GM18499 (cell line): ENCODE results near the gene CKAP5.
"Not testable (repeated sequence)": the region's sequence is repeated elsewhere in the genome, so short reads cannot be mapped to it uniquely, and the experiment has no call there.

Source experiments
- ATAC-seq: cut with Tn5 transposase; IDR thresholded peaks from one replicate; pipeline ENCODE4 v1.9.1; 2021; ENCODE audit warnings: moderate number of reproducible peaks; ENCODE audit not compliant: insufficient read depth, unreplicated experiment

CKAP5 gene

DNA sequence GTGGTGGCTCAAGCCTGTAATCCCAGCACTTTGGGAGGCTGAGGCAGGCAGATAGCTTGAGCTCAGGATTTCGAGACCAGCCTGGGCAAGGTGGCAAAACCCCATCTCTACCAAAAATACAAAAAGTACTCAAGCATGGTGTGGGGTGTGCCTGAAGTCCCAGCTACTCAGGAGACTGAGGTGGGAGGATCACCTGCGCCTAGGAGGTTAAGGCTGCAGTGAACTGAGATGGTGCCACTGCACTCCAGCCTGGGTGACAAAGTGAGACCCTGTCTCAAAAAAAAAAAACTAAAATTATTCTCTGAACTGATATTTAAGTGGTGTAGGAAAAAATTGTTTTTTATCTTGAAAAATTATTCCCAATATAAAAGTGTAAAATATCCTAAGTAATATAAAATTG, 46.4 kb downstream of the CKAP5 start:
- not testable (repeated sequence) for ATAC-seq

DNA sequence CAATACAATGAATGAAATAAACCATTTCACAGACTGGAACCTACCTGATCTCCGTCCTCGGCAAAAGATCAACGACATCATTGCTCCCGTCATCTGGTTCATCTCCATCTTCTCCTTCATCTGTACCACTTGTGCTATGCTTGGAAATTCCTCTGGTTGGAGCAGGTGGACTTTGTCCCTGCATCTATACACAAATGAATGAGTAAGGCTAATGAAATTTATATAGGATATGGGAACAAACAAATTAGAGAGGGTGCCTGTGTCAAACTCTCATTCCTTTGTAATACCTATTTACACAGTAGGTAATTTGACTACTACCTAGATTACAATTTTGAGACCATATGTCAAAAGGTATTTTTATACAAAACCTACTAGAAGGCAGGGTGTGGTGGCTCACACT, 67.7 kb downstream of the CKAP5 start:
- ATAC-seq = no peak

DNA sequence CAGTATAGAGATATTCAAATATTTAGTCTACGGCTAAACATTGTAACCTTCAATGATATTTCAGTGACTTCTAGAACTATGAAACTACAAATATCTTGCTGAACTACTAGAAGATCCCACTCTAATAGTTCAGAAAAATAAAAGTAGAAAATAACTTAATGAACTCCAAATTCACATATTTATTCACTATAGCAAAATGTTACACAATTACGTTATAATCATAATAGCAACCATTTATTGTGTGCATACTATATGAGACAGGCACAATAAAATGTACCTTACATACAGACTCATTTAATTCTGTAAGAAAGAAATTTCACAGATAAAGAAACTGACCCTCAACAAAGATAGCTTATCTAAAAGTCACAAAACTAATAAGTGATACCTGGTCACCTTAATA, 69.2 kb downstream of the CKAP5 start:
- no peak for ATAC-seq

- ATAC-seq = no peak
These were observed 76.4 kb downstream of the CKAP5 start for GRCh38 chr11:46769636-46770221.

DNA sequence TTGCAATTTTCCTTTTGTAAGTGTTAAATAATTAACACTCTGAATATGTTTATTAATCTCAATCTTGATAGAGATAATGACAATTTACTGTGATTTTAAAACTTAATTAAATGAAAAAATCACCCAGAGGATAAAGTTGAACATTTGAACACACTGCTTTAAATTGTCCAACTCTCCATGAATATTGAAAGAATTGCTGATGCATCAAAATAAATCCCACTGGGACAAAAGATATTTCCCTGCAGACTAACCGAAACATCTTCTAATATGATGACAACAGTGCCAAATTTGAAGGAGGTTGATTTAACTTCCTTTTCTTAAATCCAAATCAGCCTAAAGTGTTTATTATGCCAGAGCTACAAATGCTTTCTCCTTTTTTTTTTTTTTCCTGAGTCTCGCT, 79.4 kb downstream of the CKAP5 start:
- ATAC-seq = no peak

- no peak for ATAC-seq
These were observed 83.8 kb downstream of the CKAP5 start for GRCh38 chr11:46762248-46762647.

- ATAC-seq = no peak
These were observed 84.3 kb downstream of the CKAP5 start for GRCh38 chr11:46761807-46762206.

DNA sequence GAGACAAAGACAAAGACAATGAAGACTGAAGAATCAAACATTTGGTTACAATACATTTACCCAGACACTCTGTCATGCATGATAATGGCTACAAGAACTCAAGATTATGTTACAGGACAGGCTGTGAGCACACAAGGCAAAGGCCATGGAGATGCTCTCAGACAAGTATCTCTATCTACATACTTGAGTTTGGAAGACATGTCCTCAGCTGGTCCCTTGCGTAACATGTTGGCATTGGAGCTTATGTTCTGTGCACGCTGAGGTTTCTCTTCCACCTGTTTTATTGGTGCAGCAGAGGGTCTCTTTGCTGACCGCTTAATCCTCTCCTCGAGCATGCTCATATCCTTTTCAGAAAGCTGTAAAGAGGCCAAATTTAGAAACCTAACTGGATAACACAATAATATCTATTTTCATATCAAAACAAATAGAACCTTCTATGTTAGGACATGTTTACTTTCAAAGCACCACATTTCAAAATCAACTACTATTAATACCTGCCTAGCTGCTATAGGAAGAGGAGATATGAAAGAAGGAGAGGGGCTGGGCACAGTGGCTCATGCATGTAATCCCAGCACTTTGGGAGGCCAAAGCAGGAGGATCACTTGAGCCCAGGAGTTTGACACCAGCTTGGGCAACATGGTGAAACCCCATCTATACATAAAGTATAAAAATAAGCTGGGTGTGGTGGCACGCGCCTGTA, 85.5 kb downstream of the CKAP5 start:
- ATAC-seq = no peak

DNA sequence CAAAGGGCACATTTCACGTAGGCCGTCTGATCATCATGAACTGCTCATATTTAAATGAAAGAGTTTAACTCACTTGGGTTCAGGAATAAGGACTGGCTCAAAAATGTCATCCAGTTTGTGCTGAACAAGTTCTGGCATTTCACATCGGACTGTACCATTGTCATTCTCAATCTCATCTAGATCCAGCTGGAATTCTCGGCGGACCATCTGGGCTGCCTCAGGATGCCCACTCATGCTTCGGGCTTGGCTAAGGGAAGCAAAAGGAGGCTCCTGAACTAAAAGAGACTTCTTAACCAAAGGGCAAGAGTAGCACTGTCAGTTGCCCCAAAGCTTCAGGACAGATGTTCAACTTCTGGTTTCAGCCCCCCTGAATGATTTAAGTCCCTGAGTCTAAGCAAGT, 86.9 kb downstream of the CKAP5 start:
- no peak for ATAC-seq

DNA sequence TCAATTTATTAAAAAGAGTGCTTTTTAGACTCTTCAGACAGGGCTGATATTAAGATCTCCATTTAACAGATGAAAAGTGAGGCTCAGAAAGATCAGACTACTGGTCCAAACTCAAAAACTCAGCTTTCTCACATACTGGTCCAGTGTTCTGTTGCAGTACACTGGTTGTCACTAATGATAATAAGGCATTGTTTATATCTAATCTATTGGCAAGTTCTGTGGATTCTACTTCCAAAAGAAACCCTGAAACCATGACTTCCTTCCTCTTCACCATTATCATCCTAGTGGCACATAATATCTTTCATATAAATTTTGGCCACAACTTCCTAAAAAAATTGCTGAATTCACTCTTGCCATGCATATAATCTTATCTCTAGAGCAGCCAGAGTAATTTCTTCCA, 90.1 kb downstream of the CKAP5 start:
- ATAC-seq = no peak

DNA sequence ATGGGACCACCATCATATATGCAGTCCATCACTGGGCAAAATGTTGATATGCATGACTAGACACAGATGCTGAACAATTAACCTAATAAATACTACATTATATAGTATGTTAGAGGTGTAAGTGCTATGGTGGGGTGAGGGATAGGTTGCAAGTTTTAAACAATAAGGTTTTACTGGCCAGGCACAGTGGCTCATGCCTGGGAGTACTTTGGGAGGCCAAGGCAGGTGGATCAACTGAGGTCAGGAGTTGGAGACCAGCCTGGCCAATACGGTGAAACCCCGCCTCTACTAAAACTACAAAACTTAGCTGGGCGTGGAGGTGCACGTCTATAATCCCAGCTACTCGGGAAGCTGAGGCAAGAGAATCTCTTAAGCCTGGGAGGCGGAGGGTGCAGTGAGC, 98.9 kb downstream of the CKAP5 start:
- ATAC-seq = no peak

DNA sequence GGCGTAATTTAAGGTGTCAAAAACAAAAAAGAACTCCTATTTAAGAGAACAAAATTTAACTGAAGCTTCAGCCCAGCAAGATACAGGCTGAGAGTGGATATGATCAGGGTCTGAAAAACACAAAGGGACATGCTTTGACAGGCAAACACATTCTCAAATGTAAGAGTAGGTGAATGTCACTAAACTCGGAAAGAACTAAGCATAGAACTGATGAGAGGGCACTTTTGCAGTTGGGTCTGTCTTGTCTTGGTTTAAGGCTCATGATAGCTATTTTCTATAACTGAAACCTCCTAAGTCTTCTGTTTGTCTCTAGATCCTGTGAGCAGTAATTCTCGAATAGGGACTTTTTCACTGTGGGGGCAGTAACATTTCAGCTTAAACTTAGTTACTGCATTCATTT, 100.1 kb downstream of the CKAP5 start:
- no peak for ATAC-seq

DNA sequence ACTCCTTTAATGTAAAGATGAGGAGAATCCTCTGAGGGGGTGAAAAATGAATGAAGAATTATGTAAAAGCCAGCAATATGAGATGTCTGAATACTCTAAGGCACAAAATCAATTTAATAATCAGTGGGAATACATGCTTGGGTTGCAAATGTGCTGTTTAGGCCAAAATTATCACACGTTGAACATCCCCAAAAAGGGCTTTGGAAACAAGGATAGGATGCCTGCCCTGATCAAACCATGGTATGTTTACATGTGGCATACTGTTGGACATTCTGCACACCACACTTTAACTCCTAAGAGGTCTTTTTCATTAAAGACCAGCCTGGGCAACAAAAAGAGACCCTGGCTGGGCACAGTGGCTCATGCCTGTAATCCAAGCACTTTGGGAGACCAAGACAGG, 100.8 kb downstream of the CKAP5 start:
- no peak for ATAC-seq

DNA sequence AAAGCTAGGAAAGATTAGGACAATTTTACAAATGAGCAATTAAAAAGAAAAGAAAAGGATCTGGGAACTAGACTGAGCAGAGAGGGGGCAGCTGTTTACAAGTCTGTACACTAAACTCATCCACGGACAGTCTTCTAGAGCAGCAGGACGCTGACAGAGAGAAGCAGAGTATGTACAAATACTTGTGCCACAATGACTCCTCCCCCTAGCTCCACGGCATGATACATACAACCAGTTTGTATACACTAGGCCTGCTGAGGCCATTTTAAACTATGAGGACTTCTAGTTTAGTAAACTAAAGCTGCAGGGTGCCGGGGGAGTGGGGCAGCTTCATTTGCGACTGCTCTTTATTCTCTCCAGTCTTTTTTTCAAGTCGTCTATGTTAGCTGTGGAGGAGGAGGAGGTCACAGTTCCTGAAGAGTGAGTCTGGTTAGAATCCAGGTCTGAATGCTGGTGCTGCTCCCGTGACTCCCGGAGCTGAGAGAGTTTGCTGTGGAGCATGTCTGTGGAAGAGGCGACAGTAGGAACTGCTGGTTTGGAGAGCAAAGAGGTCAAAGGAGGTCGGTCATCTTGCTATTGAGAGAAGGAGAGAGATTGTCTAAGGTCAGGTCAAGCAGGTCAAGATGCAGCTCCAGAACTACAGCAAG, 102.3 kb downstream of the CKAP5 start:
- no peak for ATAC-seq

GRCh38 chr11:46743043-46743442, 103.0 kb downstream of the CKAP5 start:
- ATAC-seq = no peak

- ATAC-seq = no peak
These were observed 104.2 kb downstream of the CKAP5 start for GRCh38 chr11:46741600-46742484.

DNA sequence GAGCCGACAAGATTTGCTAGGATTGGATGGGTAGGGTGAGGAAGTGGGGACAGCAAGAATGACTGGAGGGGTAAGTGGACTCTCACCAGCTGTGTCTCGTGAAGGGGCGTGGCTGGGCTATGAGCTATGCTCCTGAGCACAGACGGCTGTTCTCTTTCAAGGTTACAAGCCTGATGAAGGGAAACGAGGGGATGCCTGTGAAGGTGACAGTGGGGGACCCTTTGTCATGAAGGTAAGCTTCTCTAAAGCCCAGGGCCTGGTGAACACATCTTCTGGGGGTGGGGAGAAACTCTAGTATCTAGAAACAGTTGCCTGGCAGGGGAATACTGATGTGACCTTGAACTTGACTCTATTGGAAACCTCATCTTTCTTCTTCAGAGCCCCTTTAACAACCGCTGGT, 107.2 kb downstream of the CKAP5 start:
- ATAC-seq = no peak

DNA sequence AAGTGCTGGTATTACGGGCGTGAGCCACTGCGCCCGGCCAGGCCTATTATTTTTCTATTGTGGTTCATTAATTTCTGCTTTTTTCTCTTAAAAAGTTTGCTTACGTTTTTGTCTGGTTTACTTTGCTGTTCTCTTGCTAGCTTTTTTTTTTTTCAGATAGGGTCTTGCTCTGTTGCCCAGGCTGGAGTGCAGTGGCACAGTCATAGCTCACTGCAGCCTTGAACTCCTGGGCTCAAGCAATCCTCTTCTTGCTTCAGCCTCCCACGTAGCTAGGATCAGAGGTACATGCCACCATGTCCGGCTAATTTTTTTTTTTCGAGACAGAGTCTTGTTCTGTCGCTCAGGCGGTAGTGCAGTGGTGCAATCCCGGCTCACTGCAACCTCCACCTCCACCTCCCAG, 108.4 kb downstream of the CKAP5 start:
- ATAC-seq = no peak

DNA sequence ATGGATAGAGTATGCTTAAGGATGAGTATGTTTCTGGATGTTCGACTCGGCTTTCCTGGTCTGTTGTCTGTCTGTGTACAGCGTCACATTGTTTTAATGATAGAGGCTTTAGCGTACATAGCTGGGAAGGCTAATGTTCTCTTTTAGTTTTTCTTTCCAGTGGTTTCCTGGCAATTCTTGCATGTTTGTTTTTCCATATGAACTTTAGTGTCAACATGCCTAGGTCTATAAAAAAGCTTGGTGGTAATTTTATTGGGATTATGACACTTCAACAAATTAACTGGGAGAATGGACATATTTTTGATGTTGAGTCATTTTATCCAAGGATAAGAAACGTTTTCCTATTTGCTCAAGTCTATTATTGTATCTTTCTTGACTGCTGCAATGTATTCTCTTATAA, 109.5 kb downstream of the CKAP5 start:
- ATAC-seq = no peak

DNA sequence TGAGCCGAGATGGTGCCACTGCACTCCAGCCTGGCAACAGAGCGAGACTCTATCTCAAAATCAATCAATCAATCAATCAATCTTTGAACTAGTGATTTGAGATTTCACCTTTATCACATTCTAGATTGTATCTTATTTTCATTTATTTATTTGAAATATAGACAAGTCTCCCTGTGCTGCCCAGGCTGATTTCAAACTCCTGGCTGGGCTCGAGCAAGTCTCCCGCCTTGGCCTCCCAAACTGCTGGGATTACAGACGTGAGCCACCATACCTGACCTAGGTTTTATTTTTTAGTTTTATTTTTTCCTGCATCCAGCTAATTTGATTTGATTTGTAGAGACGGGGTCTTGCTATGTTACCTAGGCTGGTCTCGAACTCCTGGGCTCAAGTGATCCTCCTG, 109.9 kb downstream of the CKAP5 start:
- no peak for ATAC-seq

DNA sequence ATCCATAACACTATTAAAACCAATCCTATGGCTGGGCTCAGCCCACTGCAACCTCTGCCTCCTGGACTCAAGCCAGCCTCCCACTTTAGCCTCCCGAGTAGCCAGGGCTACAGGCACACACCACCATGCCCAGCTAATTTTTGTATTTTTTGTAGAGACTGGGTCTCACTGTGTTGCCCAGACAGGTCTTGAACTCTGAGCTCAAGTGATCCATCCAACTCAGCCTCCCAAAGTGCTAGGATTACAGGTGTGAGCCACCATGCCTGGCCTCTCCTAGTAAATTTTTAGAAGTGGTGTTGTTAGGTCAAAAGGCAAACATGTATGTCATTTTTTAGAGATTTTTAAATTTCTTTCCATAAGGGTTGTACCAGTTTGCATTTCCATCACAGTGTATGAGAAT, 112.8 kb downstream of the CKAP5 start:
- ATAC-seq = no peak
